Upper lobe of left lung (tissue), 6 donors: ENCODE measurements around the gene TAF11L14. TPM values are rescaled to one million over a fixed set of nuclear protein-coding genes. Genes with fewer than 3 reads are reported as not detected.
A peak's percentile ranks its signal among the peaks of the same experiment; 100 is the strongest.
"Not testable (repeated sequence)": the region's sequence is repeated elsewhere in the genome, so short reads cannot be mapped to it uniquely, and the experiment has no call there.

Experiments used
- ATAC-seq, 2 donors: fragments of 200-7000 bp; cut with Tn5 transposase; one replicate each; pipeline ENCODE4 v1.9.1; 2022; ENCODE audit warnings: mild to moderate bottlenecking in 2 of 2, moderate library complexity in 2 of 2; ENCODE audit not compliant: low FRiP score in 2 of 2
- DNase-seq, 2 donors: peaks; one replicate each; pipeline ENCODE4 v3.0.0-alpha.2; 2019 to 2020
- H3K27ac ChIP-seq, 4 donors: fragments of 200-600 bp; sonication (generic); one replicate each; pipeline ENCODE4 v1.5.1; 2016 to 2019
- H3K27me3 ChIP-seq, 4 donors: fragments of 200-600 bp; sonication (generic); one replicate each; pipeline ENCODE4 v1.5.1; 2017 to 2019
- H3K36me3 ChIP-seq, 4 donors: fragments of 200-600 bp; sonication (generic); one replicate each; pipeline ENCODE4 v1.5.1; 2016 to 2019
- H3K4me1 ChIP-seq, 4 donors: fragments of 200-600 bp; sonication (generic); one replicate each; pipeline ENCODE4 v1.5.1; 2018 to 2019
- H3K4me3 ChIP-seq, 4 donors: fragments of 200-600 bp; sonication (generic); one replicate each; pipeline ENCODE4 v1.5.1; 2017 to 2019; ENCODE audit warnings: mild to moderate bottlenecking in 2 of 4, moderate library complexity in 1 of 4
- H3K9me3 ChIP-seq, 4 donors: fragments of 200-600 bp; sonication (generic); one replicate each; pipeline ENCODE4 v1.5.1; 2018 to 2019
- EP300 ChIP-seq, 4 donors: sonication (generic); formaldehyde crosslinking; IDR thresholded peaks; one replicate each; pipeline ENCODE4 v1.5.1; 2017; ENCODE audit warnings: antibody characterized with exemption in 4 of 4, control low read depth in 2 of 4
- POLR2A ChIP-seq, 4 donors: fragments of 450-650 bp; IDR thresholded peaks; one replicate each; pipeline ENCODE4 v1.5.1; 2016 to 2017; ENCODE audit warnings: antibody characterized with exemption in 4 of 4, mild to moderate bottlenecking in 2 of 4
- POLR2AphosphoS5 ChIP-seq, 2 donors: sonication (generic); formaldehyde crosslinking; IDR thresholded peaks; one replicate each; pipeline ENCODE4 v1.5.1; 2017; ENCODE audit warnings: antibody characterized with exemption in 2 of 2
- WGBS, 2 donors: methylation state at CpG; one replicate each; pipeline ENCODE4 v1.1.5; 2017 to 2018; 5-methylcytosine and 5-hydroxymethylcytosine counted together
- total RNA-seq, 6 donors: library from RNA; depleted of rRNA in 4 of 6; stranded (reverse); fragments of >200 nt in 4 of 6; gene quantifications; one replicate each; pipeline versions ENCODE4 v1.1.0 to v1.2.1, GENCODE V29; 2016 to 2021
- TF ChIP-seq, protein P1 (sequence below), 6 experiments: fragments of 450-650 bp in 4 of 6; fragments of 200-600 bp in 2 of 6; sonication (generic) in 2 of 6; IDR thresholded peaks; one replicate each; pipeline ENCODE4 v1.5.1; 2016 to 2019; ENCODE audit warnings: antibody characterized with exemption in 6 of 6
- donor health status: DM: no; HTN: no; CAD: no; lungs with moderate emphysema.
- donor health status: DM: no; HTN: yes; CAD: no; lungs with severe emphysema.

TAF11L14 gene
- not detected for total RNA-seq

- ATAC-seq = no peak
- WGBS, 2 donors = 94% methylated on average over 4 to 5 of the region's 5 CpGs
- H3K9me3 ChIP-seq = no peaks in the 10 kb centered on the region
- H3K27me3 ChIP-seq = no peaks in the 10 kb centered on the region
- no peaks in the 10 kb centered on the region for H3K4me1 ChIP-seq
- H3K36me3 ChIP-seq = no peaks in the 10 kb centered on the region
- TF ChIP-seq, protein P1, sequence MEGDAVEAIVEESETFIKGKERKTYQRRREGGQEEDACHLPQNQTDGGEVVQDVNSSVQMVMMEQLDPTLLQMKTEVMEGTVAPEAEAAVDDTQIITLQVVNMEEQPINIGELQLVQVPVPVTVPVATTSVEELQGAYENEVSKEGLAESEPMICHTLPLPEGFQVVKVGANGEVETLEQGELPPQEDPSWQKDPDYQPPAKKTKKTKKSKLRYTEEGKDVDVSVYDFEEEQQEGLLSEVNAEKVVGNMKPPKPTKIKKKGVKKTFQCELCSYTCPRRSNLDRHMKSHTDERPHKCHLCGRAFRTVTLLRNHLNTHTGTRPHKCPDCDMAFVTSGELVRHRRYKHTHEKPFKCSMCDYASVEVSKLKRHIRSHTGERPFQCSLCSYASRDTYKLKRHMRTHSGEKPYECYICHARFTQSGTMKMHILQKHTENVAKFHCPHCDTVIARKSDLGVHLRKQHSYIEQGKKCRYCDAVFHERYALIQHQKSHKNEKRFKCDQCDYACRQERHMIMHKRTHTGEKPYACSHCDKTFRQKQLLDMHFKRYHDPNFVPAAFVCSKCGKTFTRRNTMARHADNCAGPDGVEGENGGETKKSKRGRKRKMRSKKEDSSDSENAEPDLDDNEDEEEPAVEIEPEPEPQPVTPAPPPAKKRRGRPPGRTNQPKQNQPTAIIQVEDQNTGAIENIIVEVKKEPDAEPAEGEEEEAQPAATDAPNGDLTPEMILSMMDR (IDR thresholded peaks at IDR 0.05) = no peak
- TF ChIP-seq POLR2A (IDR thresholded peaks at IDR 0.05) = no peak
- H3K4me3 ChIP-seq = no peak within 1 kb of the TSS
- no peak for DNase-seq
- H3K27ac ChIP-seq = no peak within 1 kb of the TSS
These were observed at the start of gene TAF11L14 for GRCh38 chr5:17634160-17634559. TAF11L14 (plus strand) TSS chr5:17634460.

DNA sequence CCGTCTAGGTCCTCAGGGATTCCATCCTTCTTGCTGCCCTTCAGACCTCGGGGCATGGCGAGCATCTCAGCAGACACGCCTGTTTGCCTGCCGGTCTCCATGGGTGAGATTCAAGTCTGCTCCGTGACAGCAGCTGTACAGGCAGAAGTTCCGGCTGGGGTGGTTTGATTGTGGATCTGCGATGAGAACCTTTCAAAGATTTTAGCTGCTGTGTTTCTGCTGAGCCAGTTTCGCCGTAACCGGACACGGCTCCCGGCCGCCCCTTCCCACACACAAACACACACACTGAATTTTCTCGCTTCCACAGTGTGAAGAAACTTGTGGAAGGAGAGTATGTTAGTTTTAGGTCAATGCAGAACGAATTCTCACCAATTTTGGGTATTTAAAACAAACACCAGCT lies 48.6 kb upstream of the TAF11L14 start, which contains the start of gene TAF11L7:
TSS of gene TAF11L7 (minus strand) at position 101 of the 400 bp plus-strand sequence.
- not testable (repeated sequence) for DNase-seq, H3K27ac ChIP-seq, H3K9me3 ChIP-seq, ATAC-seq, H3K27me3 ChIP-seq, H3K4me1 ChIP-seq, H3K36me3 ChIP-seq, H3K4me3 ChIP-seq
- WGBS, 2 donors = no CpG with 5 or more reads among the region's 16 CpGs

GRCh38 chr5:17590860-17591259 lies 43.4 kb upstream of the TAF11L14 start, which contains the start of gene TAF11L8:
TAF11L8 (minus strand) TSS chr5:17590960.
- not testable (repeated sequence) for H3K27me3 ChIP-seq, H3K9me3 ChIP-seq, ATAC-seq, DNase-seq, H3K4me3 ChIP-seq, H3K27ac ChIP-seq, H3K36me3 ChIP-seq, H3K4me1 ChIP-seq
- WGBS, 2 donors = no CpG with 5 or more reads among the region's 16 CpGs

- not testable (repeated sequence) for H3K4me3 ChIP-seq, H3K4me1 ChIP-seq, H3K27ac ChIP-seq, H3K9me3 ChIP-seq, ATAC-seq, H3K36me3 ChIP-seq, H3K27me3 ChIP-seq
- DNase-seq = peak in 1 of 2 donors; percentile 22
- WGBS, 2 donors = 91 to 94% methylated on average over 12 to 13 of the region's 15 CpGs
These were observed 40.0 kb upstream of the TAF11L14 start, which contains the start of gene TAF11L9 for GRCh38 chr5:17594255-17594654. TAF11L9 (minus strand) TSS chr5:17594394.

- not testable (repeated sequence) for H3K4me1 ChIP-seq, H3K27ac ChIP-seq, H3K36me3 ChIP-seq, DNase-seq, H3K4me3 ChIP-seq, H3K9me3 ChIP-seq, ATAC-seq, H3K27me3 ChIP-seq
- WGBS, 2 donors = no CpG with 5 or more reads among the region's 15 CpGs
These were observed 36.5 kb upstream of the TAF11L14 start, which contains the start of gene TAF11L10 for GRCh38 chr5:17597728-17598127. TAF11L10 (minus strand) TSS chr5:17597828.

DNA sequence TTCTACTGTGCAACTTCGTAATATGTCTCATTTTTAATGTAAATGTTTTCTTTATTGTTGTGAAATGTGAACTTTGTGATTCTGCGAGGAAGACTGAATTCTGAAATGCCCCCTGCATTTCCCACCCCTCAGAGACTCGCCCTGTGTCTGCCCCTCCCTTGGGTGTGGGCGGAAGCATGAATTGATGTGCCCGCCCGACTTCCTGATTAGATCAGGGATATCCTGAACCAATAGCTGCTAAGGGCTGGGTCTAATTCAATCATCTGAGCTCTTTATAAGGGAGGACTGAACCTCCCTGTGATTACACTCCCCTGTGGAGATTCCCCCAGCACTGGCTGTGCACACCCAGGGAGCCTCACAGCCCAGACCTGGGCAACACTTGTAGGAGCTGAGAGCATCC lies 30.4 kb upstream of the TAF11L14 start, which contains the start of gene TAF11L11:
TSS of gene TAF11L11 (plus strand) at position 304 of the 400 bp plus-strand sequence.
- ATAC-seq, H3K4me3 ChIP-seq, H3K27me3 ChIP-seq, H3K27ac ChIP-seq, DNase-seq, H3K36me3 ChIP-seq, H3K9me3 ChIP-seq, H3K4me1 ChIP-seq: not testable (repeated sequence)
- 62 to 69% methylated on average over 6 of the region's 6 CpGs for WGBS, 2 donors

GRCh38 chr5:17604951-17605350 lies 29.3 kb upstream of the TAF11L14 start:
- H3K4me3 ChIP-seq = no peak overlapping the region
- no peaks in the 10 kb centered on the region for H3K27me3 ChIP-seq
- no peak for DNase-seq
- H3K9me3 ChIP-seq = no peaks in the 10 kb centered on the region
- no peak overlapping the region for H3K27ac ChIP-seq
- no peaks in the 10 kb centered on the region for H3K4me1 ChIP-seq
- TF ChIP-seq, protein P1 (IDR thresholded peaks at IDR 0.05) = no peak
- TF ChIP-seq POLR2A (IDR thresholded peaks at IDR 0.05) = no peak
- no peak for TF ChIP-seq EP300 (IDR thresholded peaks at IDR 0.05)
- TF ChIP-seq POLR2AphosphoS5 (IDR thresholded peaks at IDR 0.05) = no peak
- 92% methylated on average over 14 of the region's 14 CpGs for WGBS, 2 donors
- ATAC-seq = no peak
- no peaks in the 10 kb centered on the region for H3K36me3 ChIP-seq

DNA sequence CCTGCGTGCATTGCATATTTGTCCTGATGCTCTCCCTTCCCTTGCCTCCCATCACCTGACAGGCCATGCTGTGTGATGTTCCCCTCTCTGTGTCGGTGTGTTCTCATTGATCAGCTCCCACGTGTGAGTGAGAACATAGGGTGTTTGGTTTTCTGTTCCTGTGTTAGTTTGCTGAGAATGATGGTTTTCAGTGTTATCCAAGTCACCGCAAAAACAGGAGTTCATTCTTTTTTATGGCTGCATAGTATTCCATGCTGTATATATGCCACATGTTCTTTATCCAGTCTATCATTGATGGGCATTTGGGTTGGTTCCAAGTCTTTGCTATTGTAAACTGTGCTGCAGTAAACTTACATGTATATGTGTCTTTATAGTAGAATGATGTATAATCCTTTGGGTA lies 26.8 kb upstream of the TAF11L14 start:
- not testable (repeated sequence) for H3K36me3 ChIP-seq, H3K27ac ChIP-seq, H3K4me3 ChIP-seq, H3K4me1 ChIP-seq, H3K9me3 ChIP-seq, H3K27me3 ChIP-seq, DNase-seq, ATAC-seq
- WGBS, 2 donors = 82 to 96% methylated on average over 4 of the region's 4 CpGs

DNA sequence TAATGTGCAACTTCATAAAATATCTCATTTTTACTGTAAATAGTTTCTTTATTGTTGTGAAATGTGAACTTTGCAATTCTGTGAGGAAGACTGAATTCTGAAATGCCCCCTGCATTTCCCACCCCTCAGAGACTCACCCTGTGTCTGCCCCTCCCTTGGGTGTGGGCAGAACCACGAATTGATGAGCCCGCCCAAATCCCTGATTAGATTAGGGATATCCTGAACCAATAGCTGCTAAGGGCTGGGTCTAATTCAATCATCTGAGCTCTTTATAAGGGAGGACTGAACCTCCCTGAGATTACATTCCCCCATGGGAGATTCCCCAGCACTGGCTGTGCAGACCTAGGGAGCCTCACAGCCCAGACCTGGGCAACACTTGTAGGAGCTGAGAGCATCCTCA lies 24.2 kb upstream of the TAF11L14 start, which contains the start of gene TAF11L12:
TSS of gene TAF11L12 (plus strand) at position 301 of the 400 bp plus-strand sequence.
- H3K27me3 ChIP-seq, H3K4me1 ChIP-seq, ATAC-seq, DNase-seq, H3K27ac ChIP-seq, H3K4me3 ChIP-seq, H3K9me3 ChIP-seq, H3K36me3 ChIP-seq: not testable (repeated sequence)
- WGBS, 2 donors = 81 to 83% methylated on average over 2 of the region's 2 CpGs
